PC-3 (cell line): ENCODE measurements around the gene RPS6KA1.
"Not testable (repeated sequence)": the region's sequence is repeated elsewhere in the genome, so short reads cannot be mapped to it uniquely, and the experiment has no call there.

Experiments used
- CTCF ChIP-seq: fragments of 300-600 bp; sonication (generic); conservative IDR thresholded peaks from 2 replicates; pipeline ENCODE4 v1.5.1; 2017; ENCODE audit warnings: antibody characterized with exemption, low read depth, mild to moderate bottlenecking, low read length
- EZH2 ChIP-seq: fragments of 300-600 bp; sonication (generic); IDR thresholded peaks from one replicate; pipeline ENCODE4 v1.6.1; 2017; ENCODE audit warnings: antibody characterized with exemption, mild to moderate bottlenecking, low read length; ENCODE audit not compliant: unreplicated experiment
- EZH2phosphoT487 ChIP-seq: fragments of 300-600 bp; sonication (generic); IDR thresholded peaks from 2 replicates; pipeline ENCODE4 v1.6.1; 2018; ENCODE audit warnings: mild to moderate bottlenecking, antibody characterized with exemption, low read length, borderline replicate concordance

DNA sequence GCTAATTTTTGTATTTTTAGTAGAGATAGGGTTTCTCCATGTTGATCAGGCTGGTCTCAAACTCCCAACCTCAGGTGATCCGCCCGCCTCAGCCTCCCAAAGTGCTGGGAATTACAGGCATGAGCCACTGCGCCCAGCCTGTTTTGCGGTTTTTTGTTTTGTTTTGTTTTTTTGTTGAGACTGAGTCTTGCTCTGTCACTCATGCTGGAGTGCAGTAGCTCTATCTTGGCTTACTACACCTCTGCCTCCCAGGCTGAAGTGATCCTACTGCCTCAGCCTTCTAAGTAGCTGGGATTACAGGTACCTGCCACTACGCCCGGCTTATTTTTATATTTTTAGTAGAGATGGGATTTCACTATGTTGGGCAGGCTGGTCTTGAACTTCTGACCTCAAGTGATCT is 65.0 kb downstream of the RPS6KA1 start:
- TF ChIP-seq CTCF, EZH2phosphoT487, EZH2: not testable (repeated sequence)
